DMS53 (cell line): ENCODE results near the gene PRDX2.

Source experiments
- DNase-seq: peaks from one replicate; lab custom pipeline; 2025; lab: John Stamatoyannopoulos, UW

The PRDX2 gene

GRCh38 chr19:12752056-12752781 lies 49.4 kb downstream of the PRDX2 start:
- peak; percentile 26 for DNase-seq

GRCh38 chr19:12751635-12752034 lies 50.0 kb downstream of the PRDX2 start, which contains the start of gene BEST2:
Gene BEST2 (plus strand): TSS chr19:12751791. CDS start chr19:12752593, 802 bp downstream.
- DNase-seq, result no peak

GRCh38 chr19:12750851-12751250 lies 50.7 kb downstream of the PRDX2 start:
- no peak for DNase-seq

- peak; percentile 38 for DNase-seq
These were observed 51.6 kb downstream of the PRDX2 start for GRCh38 chr19:12749938-12750521.

- no peak for DNase-seq
These were observed 53.1 kb downstream of the PRDX2 start for GRCh38 chr19:12748489-12748888.
